HG03575 (cell line): Measurements from ENCODE around the gene TPM4.
"Not testable (repeated sequence)": the region's sequence is repeated elsewhere in the genome, so short reads cannot be mapped to it uniquely, and the experiment has no call there.

Experiments used
- ATAC-seq: cut with Tn5 transposase; IDR thresholded peaks from one replicate; pipeline ENCODE4 v1.9.1; 2021; ENCODE audit not compliant: unreplicated experiment, insufficient number of reproducible peaks, low FRiP score; ENCODE audit errors: extremely low read depth

Gene TPM4

DNA sequence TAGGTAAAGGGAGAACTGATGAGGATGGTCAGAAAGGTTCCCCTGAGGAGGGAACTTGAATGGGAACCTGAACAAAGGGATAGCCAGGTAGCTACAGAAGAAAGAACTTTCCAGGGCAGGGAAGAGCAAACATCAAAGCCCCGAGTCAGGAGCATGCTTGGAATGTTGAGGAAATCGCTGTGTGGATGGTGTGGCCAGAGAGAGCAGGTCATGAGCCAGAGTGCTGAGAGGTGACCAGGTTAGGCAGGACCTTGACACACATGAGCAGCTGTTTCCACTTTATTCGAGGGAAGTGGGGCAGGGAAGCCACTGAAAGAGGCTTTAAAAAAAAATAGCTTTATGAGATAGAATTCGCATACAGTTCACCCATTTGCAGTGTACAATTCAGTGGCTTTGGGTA, 39.8 kb downstream of the TPM4 start:
- ATAC-seq: no peak

DNA sequence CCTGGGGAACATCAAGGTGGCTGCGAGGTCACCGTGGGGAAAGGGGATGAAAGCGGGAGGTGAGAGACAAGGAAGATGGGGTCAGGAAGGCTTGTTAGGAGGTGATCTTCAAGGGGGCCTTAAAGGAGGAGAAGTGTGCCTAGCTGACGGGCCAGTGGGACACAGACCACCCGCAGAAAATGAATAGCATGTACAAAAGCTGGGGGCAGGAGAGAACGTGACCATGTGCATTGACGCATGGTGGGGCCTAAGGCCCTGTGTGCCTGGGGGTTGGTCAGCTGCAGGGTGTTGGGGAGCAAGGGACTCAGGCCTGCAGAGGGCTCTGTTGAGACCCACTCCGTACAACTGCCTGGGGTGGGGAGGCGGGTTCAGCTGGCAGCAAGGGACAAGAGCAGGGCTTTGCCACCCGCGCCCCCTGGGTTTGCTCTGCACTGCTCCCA, 41.3 kb downstream of the TPM4 start:
- no peak for ATAC-seq

DNA sequence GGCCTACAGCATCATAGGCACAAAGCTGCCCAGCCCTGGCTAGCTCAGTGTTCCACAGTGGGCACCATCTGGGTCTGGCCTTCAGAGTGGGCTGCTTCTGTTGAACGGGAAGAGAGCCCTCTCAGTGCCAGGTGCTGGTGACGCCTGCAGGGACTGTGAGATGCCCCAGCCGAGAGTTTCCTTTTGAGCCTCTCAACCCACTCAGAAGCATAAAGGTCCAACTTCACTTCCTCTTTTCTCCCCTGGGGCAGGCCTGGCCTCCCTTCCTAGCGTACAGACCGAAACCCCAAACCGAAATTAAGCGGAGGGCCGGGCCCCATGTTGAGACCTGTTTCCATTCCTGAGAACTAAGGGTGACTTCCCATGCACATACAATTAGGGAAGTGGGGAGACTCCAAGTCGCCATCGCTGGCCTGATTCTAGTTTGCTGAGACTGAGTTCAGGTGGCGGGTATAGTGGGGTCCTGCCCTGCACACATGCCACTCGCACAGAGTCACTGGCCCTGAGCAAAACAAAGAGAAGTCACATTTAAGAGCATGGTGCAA, 42.3 kb downstream of the TPM4 start:
- no peak for ATAC-seq

DNA sequence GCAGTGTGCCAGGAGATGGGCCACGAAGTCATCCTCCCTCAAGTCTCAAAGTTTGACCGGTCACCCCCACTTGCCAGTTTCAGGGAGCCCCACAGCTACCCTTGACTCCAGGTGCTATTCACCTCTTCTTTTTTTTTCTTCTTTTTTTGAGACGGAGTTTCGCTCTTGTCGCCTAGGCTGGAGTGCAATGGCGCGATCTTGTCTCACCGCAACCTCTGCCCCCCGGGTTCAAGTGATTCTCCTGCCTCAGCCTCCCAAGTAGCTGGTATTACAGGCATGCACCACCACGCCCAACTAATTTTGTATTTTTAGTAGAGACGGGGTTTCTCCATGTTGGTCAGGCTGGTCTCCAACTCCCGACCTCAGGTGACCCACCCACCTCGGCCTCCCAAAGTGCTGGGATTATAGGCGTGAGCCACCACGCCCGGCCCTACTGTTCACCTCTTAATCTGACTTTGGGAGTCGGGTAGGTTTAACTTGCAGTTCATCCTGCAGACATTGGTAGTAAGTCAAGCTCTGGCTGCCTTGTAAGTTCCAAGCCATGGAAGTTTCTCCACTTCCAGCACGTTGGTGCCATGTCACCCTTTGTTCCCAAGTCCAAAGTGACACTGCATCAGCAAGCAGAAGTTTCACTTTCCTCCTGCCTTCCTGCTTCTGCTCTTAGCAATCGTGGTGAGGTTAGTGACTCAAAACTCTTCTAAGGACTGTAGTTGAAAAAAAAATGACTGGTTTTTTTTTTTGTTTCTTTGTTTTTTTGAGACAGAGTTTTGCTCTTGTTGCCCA, 43.0 kb downstream of the TPM4 start:
- ATAC-seq: not testable (repeated sequence)

DNA sequence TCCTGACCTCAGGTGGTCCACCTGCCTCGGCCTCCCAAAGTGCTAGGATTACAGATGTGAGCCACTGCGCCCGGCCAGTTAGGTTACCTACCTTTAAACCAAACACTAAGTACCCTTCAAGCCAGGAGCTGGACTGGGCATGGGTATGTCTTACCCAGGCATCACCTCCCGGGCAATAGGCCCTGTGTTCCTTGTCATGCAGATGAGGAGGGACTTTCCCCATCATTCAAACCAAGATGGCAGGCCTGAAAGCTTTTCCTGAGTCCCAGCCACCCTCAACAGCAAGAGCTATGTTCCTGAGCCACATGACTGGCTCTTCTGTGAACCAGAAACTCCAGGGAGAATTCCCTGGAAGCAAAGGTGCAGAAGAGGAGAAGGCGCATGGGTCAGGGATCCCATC, 44.8 kb downstream of the TPM4 start:
- ATAC-seq: no peak

DNA sequence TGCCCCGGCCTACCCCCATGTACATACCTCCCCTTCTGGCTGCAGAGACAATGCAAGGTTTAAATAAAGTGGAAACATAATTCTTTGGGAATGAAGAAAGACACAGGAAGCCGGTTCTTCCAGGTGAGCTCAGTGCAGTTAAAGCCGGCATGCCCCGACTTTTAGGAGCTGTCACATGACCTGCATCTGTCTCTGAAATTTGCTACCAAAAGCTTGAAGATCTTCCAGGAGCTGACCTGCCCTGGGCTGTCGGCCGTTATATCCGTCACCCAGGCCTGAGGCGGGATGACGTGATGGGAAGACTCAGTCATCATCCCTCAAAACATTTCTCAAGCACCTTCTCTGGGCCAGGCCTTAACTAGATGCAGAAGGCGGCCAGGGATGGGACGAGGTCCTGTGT, 45.7 kb downstream of the TPM4 start:
- no peak for ATAC-seq

DNA sequence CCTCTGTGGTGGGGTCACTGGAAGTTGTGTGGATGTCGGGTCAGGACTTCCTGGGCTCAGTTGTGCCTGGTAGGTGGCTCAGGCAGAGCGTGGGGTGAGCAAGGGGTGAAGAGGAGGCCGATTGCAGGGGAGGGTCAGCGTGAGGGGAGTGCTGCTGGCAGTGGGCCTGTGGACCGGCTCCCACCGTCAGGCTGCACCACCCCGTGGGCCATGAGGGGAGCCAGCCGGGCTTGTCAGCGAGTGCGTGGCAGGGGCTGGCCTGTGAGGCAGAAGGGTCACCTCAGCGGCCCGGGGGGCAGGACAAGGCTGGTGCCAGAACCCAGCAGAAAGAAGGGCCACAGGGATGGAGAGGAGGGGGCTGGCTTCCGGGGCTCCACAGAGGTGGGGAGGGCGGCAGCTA, 48.7 kb downstream of the TPM4 start:
- ATAC-seq: no peak

DNA sequence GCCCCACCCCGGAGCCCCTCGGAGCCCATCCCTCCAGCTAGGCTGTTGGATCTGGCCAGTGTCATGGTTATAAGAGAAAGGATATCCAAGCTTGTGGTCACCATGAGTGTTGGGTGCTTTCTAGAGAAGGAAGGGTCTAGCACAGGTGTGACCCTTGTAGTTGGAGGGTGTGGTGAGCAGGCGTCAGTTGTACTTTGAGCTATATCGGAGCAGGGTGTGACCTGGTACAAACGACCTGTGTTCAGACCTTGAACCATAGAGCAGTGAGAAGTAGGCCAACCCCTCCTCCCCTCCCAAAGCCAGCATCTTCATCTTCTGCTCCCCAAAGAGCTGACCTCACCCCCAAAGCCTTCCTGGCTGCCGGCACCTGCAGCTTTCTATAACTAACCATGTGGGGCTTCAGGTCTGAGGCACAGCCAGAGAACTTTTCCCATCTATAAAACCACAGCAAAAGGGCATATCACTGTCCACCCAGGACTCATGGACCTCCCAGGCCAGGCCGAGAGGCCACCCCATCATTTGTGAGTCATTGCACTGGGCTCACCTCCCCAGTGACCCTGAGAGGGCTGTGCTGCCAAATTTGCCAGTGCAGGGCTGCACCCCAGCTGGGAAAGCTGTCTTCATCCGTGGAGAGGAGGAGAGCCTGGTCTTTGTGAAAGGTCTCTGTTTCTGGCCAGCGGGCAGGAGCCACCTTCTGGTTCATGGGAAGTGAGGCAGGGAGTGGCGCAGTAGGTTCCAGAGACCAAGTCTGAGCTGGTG, 49.6 kb downstream of the TPM4 start:
- ATAC-seq: no peak

DNA sequence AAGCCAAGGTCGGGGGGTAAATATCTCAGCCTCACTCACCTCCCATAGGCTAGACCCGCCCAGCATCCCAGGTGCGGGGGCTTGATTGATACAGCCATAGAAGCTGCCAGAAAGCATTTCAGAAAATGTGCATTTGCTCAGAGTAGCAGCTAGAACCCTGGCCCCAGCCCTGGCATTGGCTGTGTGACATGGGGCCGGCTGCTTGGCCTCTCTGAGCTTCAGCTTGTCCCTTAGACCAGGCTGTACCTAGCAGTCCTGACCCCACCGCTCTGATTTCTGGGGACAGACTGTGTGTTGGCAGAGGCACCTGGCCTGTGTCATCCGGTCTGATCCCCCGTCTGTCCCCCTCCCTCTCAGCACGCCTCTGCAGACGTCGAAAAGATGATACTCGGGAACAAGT, 50.8 kb downstream of the TPM4 start:
- no peak for ATAC-seq

DNA sequence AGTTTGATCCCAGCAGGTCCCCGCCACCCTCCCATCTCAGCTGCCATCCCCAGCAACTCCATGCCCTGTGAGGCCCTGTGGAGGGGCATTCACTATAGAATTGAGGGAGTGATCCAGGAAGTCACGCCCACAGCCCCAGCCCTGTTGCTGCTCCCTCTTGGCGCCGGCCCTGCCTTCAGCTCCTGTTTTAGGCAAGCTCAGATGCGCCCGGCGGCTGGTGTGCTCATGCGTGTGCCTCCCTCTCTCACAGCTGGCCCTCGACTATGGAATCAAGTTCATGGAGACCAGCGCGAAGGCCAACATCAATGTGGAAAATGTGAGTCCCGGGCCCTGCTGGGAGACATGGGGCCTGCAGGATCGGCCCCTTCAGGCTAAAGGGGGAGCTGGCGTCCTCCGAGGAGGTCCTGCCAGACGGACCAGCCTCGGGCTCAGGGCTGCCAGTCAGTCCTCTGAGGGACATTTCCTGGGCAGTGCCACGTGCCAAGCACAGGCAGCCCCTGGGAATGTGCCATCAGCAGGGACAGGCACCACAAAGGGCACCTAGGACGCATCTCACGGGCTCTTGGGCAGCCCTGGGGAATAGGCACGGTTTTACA, 51.6 kb downstream of the TPM4 start:
- ATAC-seq: no peak

DNA sequence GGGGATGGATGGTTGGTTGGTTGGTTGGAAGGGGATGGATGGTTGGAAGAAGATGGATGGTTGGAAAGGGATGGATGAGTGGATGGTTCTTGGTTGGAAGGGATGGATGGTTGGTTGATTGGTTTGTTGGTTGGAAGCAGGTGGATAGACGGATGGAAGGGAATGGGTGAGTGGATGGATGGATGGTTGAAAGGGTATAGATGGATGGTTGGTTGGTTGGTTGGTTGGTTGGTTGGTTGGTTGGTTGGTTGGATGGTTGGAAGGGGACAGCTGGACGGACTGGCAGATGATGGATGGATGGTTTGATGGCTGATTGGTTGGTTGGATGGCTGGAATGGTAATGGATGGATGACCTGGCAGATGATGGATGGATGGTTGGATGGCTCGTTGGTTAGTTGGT, 55.4 kb downstream of the TPM4 start:
- no peak for ATAC-seq

DNA sequence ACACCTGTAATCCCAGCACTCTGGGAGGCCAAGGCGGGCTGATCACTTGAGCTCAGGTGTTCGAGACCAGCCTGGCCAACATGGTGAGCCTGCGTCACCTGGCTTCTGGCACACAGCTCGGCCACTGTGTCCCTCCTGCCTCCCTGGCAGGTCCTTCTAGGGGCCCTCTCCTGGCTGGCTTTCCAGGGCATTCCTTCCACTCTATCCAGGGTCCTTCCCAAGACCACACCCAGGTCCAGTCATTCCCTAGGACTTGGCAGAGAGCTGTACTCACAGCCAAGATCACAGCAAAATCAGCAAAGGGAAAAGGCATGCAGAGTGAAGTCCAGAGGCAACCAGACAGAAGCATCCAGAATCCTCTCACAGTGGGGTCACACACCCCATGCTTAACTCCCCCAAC, 57.5 kb downstream of the TPM4 start:
- ATAC-seq: no peak

DNA sequence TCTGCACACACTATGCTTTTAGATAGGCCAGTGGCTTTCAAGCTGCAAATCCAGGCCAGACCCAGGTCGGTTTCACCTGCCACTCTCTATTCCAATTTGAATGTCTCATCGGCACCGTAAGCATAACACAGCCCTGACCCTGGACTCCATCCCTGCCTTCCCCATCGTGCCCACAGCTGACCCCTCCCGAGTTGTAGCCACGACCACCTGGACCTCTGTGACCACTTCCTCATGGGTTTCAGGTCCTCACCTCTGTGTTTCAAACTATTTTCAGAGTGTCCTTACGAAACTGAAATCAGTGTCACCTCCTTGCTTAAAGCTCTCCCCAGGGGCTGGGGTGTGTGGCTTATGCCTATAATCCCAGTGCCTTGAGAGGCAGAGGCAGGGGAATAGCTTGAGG, 58.2 kb downstream of the TPM4 start:
- no peak for ATAC-seq

DNA sequence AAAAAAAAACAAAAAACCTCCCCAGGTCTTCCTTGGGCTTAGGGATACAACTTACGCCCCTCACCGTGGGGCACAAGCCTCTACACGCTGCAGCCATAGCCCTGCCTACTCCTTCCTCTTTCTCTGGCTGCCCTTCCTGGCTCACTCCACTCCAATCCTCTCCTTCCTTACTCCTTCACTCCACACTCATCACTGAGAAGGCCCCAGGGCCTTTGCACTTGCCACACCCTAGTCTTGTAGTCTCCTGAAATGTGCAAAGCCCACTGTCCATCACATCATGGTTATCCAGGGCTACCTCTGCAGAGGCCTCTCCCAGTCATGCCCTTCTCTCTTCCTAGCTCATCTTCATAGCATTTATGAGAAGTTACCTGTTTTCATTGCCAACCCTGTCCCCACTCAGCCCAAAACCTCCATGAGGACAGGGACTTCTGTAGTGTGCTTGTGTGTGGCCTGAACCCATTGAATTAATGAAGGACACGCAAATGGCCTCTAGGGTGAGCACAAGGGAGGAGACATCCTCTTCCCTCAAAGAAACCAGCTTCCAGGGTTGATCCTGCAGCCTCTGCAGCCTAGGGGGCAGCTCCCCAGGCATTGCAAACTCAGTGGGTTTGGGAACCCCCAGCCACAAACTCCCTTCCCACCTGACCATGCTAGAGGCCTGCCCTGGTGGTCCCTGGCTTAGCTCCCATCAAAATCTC, 59.3 kb downstream of the TPM4 start:
- no peak for ATAC-seq

DNA sequence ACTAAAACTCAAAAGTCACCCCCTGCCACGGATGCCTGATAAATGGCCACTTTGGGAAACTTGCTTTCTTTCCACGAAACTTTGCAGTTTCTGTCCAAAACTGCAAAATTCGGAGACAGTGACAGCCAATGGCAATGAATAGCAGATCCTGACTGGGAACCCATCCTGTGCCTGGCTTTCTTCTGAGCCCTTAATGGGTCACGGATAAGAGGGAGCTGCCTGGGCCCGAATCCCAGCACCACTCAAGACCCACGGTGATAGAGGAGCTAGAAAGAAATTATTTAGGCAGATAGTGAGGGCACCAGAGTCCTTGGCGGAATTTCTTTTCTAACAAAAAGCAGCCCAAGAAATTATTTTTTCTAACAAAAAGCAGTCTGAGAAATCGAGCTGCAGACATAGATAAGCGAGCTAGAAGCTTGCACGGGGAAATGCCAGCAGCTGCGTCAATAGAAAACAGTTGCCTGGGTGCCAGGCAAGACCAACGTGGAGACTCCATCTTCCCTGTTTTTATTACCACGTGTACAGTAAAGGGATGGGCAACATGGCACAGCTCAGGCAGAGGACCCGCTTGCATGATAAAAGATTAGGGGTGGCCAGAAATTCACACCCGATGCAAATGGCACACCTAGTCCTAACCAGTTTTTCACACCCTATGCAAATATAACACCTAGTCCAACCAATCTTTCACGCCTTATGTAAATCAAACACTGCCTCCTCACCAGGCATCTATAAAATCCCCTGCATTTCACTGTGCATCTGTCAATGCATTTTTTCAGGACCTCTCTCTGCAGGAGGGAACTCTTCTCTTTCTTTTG, 60.1 kb downstream of the TPM4 start:
- no peak for ATAC-seq

DNA sequence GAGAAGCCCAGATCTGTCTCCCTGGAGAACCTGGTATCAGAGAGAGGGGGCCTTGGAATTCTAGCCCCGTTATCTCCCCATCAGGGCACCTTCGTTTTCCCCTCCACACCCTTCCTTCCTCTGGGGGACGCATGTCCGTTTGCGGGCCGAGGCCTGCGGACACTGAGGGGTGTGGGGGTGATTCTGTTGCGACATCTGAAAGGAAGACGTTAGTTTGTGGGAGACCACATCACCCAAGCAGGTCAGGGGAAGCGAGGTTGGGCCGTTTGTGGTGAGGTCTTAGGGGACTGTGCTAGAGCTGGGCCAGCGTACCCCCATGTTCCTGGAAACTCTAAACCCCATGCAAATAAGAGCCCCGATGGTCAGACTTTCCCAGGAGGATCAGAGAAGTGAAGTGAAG, 63.5 kb downstream of the TPM4 start:
- ATAC-seq: no peak

DNA sequence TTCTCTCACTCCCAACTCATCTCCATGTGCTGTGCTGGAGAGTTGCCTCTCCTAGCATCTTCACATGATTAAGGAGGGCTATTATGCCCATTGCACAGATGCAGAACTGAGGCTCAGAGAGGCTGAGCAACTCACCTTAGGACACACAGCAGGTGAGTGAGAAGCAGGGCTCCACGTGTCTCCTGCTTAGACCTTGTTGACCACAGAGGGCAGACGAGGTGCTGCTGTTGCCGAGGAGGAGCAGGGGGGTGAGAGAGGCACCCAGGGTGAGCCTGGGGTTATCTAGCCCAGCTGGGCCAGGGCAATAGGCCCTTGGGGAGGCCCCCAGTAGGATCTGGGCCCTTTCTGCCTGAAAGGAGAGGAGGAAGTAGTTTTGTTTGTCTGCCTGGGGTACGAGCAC, 64.7 kb downstream of the TPM4 start:
- ATAC-seq: no peak

DNA sequence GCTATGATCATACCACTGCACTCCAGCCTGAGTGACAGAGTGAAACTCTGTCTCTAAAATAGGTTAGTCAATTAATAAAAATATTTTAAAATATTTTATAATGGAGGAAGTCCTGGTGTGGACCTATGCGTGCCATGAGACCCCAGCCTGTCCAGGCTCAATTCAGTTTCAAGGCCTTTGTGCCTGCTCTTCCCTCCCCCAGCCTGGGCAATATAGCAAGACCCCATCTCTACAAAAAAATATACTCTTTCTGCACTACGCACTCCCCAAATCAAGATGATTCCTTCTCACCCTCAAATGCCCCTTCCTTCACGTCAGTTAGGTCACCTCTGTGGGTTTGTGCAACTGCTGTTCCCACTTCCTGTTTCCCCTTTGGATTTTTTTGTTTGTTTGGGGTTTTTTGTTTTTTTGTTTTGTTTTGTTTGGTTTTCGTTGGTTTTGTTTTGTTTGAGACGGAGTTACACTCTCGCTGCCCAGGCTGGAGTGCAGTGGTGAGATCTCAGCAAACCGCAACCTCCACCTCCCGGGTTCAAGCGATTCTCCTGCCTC, 65.8 kb downstream of the TPM4 start:
- no peak for ATAC-seq
